Neural progenitor cell (in vitro differentiated cells): Measurements from ENCODE around the gene STARD9. TPM values are rescaled to one million over a fixed set of nuclear protein-coding genes. Genes with fewer than 3 reads are reported as not detected.

Experiments used
- DNase-seq: peaks from one replicate; pipeline ENCODE4 v3.0.0-alpha.2; 2016; ENCODE audit warnings: low spot score
- H2AFZ ChIP-seq: fragments of 200-600 bp; sonication (generic); replicated peaks from 2 replicates; pipeline ENCODE4 v1.6.1; 2016; ENCODE audit warnings: antibody characterized with exemption
- H3F3A ChIP-seq: fragments of 200-600 bp; sonication (generic); 2 replicates; pipeline ENCODE4 v1.6.1; 2016; ENCODE audit warnings: antibody characterized with exemption, low read depth
- H3K27ac ChIP-seq: fragments of 200-600 bp; sonication (generic); 2 replicates; pipeline ENCODE4 v1.5.1; 2016; ENCODE audit warnings: mild to moderate bottlenecking
- H3K27me3 ChIP-seq: fragments of 200-600 bp; sonication (generic); 2 replicates; pipeline ENCODE4 v1.6.1; 2016; ENCODE audit warnings: mild to moderate bottlenecking, moderate library complexity
- H3K36me3 ChIP-seq: fragments of 200-600 bp; sonication (generic); 2 replicates; pipeline ENCODE4 v1.5.1; 2016
- H3K4me1 ChIP-seq: fragments of 200-600 bp; sonication (generic); 2 replicates; pipeline ENCODE4 v1.6.1; 2016; ENCODE audit warnings: mixed run types
- H3K4me2 ChIP-seq: fragments of 200-600 bp; sonication (generic); 2 replicates; pipeline ENCODE4 v1.6.1; 2016
- H3K4me3 ChIP-seq: fragments of 200-600 bp; sonication (generic); 2 replicates; pipeline ENCODE4 v1.5.1; 2016
- H3K79me2 ChIP-seq: fragments of 200-600 bp; sonication (generic); 2 replicates; pipeline ENCODE4 v1.6.1; 2016; ENCODE audit warnings: low read depth
- H3K9ac ChIP-seq: fragments of 200-600 bp; sonication (generic); 2 replicates; pipeline ENCODE4 v1.6.1; 2016
- H3K9me3 ChIP-seq: fragments of 200-600 bp; sonication (generic); 2 replicates; pipeline ENCODE4 v1.5.1; 2016; ENCODE audit warnings: low read depth
- H4K20me1 ChIP-seq: fragments of 200-600 bp; sonication (generic); 2 replicates; pipeline ENCODE4 v1.6.1; 2016; ENCODE audit warnings: low read depth
- H3K27ac Mint-ChIP-seq: 3 replicates; pipeline ENCODE4 v1.8.0; 2021; ENCODE audit warnings: mixed read lengths
- H3K27me3 Mint-ChIP-seq: 2 replicates; pipeline ENCODE4 v1.8.0; 2022; ENCODE audit warnings: low read depth, mild to moderate bottlenecking, inconsistent platforms, moderate library complexity, mixed read lengths; ENCODE audit not compliant: insufficient read depth
- H3K36me3 Mint-ChIP-seq: 3 replicates; pipeline ENCODE4 v1.8.0; 2021; ENCODE audit warnings: mixed read lengths
- H3K4me1 Mint-ChIP-seq: 3 replicates; pipeline ENCODE4 v1.8.0; 2021; ENCODE audit warnings: mixed read lengths
- H3K4me3 Mint-ChIP-seq: 3 replicates; pipeline ENCODE4 v1.8.0; 2021; ENCODE audit warnings: mild to moderate bottlenecking, moderate library complexity, mixed read lengths
- H3K9me3 Mint-ChIP-seq: 3 replicates; pipeline ENCODE4 v1.8.0; 2020; ENCODE audit warnings: mixed read lengths
- CTCF ChIP-seq: fragments of 200-600 bp; sonication (generic); IDR thresholded peaks from 2 replicates; pipeline ENCODE4 v1.5.1; 2017; ENCODE audit warnings: antibody characterized with exemption, mild to moderate bottlenecking
- EZH2 ChIP-seq: fragments of 200-600 bp; sonication (generic); IDR thresholded peaks from 2 replicates; pipeline ENCODE4 v1.6.1; 2017; ENCODE audit warnings: antibody characterized with exemption, mild to moderate bottlenecking, moderate library complexity
- EZH2phosphoT487 ChIP-seq: fragments of 200-600 bp; sonication (generic); IDR thresholded peaks from 2 replicates; pipeline ENCODE4 v1.6.1; 2017; ENCODE audit warnings: antibody characterized with exemption
- total RNA-seq: library from RNA; depleted of rRNA; stranded (reverse); fragments of >200 nt; gene quantifications from 2 replicates; pipeline ENCODE4 v1.2.3, GENCODE V29; 2015; ENCODE audit warnings: low replicate concordance

The STARD9 gene
- total RNA-seq, 1 donor from 2014 or later = 11.9 TPM

- Histone ChIP-seq H3K4me3 (no peak overlapping the region), H3K9me3 (no peaks in the 10 kb centered on the region), H2AFZ (no peak overlapping the region), H3F3A (no peaks in the 10 kb centered on the region), H3K27me3 (no peaks in the 10 kb centered on the region), H3K27ac (no peak overlapping the region), H3K9ac (no peak overlapping the region), H3K36me3 (no peaks in the 10 kb centered on the region), H4K20me1 (no peaks in the 10 kb centered on the region), H3K79me2 (no peaks in the 10 kb centered on the region), H3K4me2 (no peak overlapping the region), H3K4me1 (no peaks in the 10 kb centered on the region)
- Mint-ChIP-seq H3K36me3 (peaks cover 22% of the 10 kb centered on the region), H3K4me3 (no peak overlapping the region), H3K4me1 (peaks cover 8% of the 10 kb centered on the region), H3K9me3 (no peaks in the 10 kb centered on the region), H3K27ac (peak overlapping the region; percentile 29), H3K27me3 (peaks cover 6% of the 10 kb centered on the region)
- TF ChIP-seq CTCF (peak; percentile 39), EZH2 (no peak), EZH2phosphoT487 (no peak)
- peak; percentile 19 for DNase-seq
These were observed 147.7 kb downstream of the STARD9 start for GRCh38 chr15:42723068-42723467.

GRCh38 chr15:42724276-42724675 lies 148.9 kb downstream of the STARD9 start:
- peaks cover 6% of the 10 kb centered on the region for H3K27me3 Mint-ChIP-seq
- H3K9me3 Mint-ChIP-seq = no peaks in the 10 kb centered on the region

DNA sequence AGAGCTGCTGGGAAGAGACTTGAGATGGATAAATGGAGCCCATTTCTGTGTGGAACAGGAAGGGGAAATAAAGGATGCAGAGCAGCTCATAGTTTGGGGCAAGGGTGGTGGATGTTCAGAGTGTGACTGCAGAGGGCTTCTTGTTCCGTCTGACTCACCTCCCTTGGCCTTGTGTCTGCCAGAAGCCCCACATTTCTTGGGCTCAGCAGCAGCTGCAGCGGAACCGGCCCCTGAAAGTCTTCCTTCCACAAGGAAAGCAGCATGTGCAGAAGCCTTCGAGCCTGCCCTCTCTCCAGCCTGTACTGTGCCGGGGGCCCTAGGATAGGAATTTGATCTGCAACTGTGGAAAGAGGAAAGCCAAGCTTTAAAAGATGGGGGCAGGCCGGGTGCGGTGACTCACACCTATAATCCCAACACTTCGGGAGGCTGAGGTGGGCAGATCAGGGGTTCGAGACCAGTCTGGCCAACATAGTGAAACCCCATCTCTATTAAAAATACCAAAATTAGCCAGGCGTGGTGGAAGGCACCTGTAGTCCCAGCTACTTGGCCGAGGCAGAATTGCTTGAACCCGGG lies 150.0 kb downstream of the STARD9 start:
- no peak overlapping the region for H3K27ac ChIP-seq
- no peaks in the 10 kb centered on the region for H3K9me3 ChIP-seq
- no peak for DNase-seq
- TF ChIP-seq CTCF = no peak
- no peak for TF ChIP-seq EZH2
- TF ChIP-seq EZH2phosphoT487 = no peak
- H3K79me2 ChIP-seq = no peaks in the 10 kb centered on the region
- H3K9ac ChIP-seq = no peak overlapping the region
- no peak overlapping the region for H3K4me2 ChIP-seq
- Mint-ChIP-seq H3K27me3 (peaks cover 8% of the 10 kb centered on the region), H3K36me3 (peaks cover 26% of the 10 kb centered on the region), H3K4me3 (no peak overlapping the region), H3K9me3 (no peaks in the 10 kb centered on the region), H3K4me1 (peaks cover 8% of the 10 kb centered on the region), H3K27ac (no peak overlapping the region)
- no peaks in the 10 kb centered on the region for H3K27me3 ChIP-seq
- H3K36me3 ChIP-seq = no peaks in the 10 kb centered on the region
- no peak overlapping the region for H2AFZ ChIP-seq
- no peaks in the 10 kb centered on the region for H3K4me1 ChIP-seq
- H3F3A ChIP-seq = no peaks in the 10 kb centered on the region
- no peak overlapping the region for H3K4me3 ChIP-seq
- H4K20me1 ChIP-seq = no peaks in the 10 kb centered on the region

More at GRCh38 chr15:42724276-42724675, 148.9 kb downstream of the STARD9 start:
- H3K27ac Mint-ChIP-seq = no peak overlapping the region
- H3K27me3 ChIP-seq = no peaks in the 10 kb centered on the region
- H3K36me3 ChIP-seq = no peaks in the 10 kb centered on the region
- no peaks in the 10 kb centered on the region for H3K79me2 ChIP-seq
- H3K4me1 Mint-ChIP-seq = peaks cover 8% of the 10 kb centered on the region
- no peaks in the 10 kb centered on the region for H3K9me3 ChIP-seq
- no peaks in the 10 kb centered on the region for H3K4me1 ChIP-seq
- DNase-seq = no peak
- H3K4me2 ChIP-seq = no peak overlapping the region
- no peak for TF ChIP-seq CTCF
- no peak for TF ChIP-seq EZH2
- TF ChIP-seq EZH2phosphoT487 = no peak
- H3K4me3 ChIP-seq = no peak overlapping the region
- H3K9ac ChIP-seq = no peak overlapping the region
- no peak overlapping the region for H3K4me3 Mint-ChIP-seq
- no peak overlapping the region for H2AFZ ChIP-seq
- no peaks in the 10 kb centered on the region for H3F3A ChIP-seq
- peaks cover 27% of the 10 kb centered on the region for H3K36me3 Mint-ChIP-seq
- H3K27ac ChIP-seq = no peak overlapping the region
- no peaks in the 10 kb centered on the region for H4K20me1 ChIP-seq
